Renal pelvis (tissue), 12 donors: ENCODE results near the gene TNFRSF1A. TPM values are rescaled to one million over a fixed set of nuclear protein-coding genes. Genes with fewer than 3 reads are reported as not detected.

ENCODE experiments used
- DNase-seq: peaks from one replicate; pipeline ENCODE4 v3.0.0-alpha.2; 2013
- long read RNA-seq, 16 experiments: transcript quantifications; one replicate each; lab custom pipeline, GENCODE V29; 2026
- polyA plus RNA-seq, 3 donors: library from polyadenylated mRNA; unstranded; fragments of 120-200 nt; gene quantifications; one replicate each; pipeline ENCODE4 v1.2.1, GENCODE V29; 2013; ENCODE audit not compliant: insufficient read length in 3 of 3

Gene TNFRSF1A
- polyA plus RNA-seq, result 10 to 100 TPM; 89.2 to 93.1 (median 90.2) TPM
- long read RNA-seq, donor 1, transcript TNFRSF1A-201 (10 exons, 2,223 nt), result major isoform, 14 of 22 reads
- long read RNA-seq, donor 1, partial matches to known transcripts, result 5 of 22 reads
- long read RNA-seq, donor 1, other reads (novel, unspliced or antisense), result 0 of 22 reads
- long read RNA-seq, donor 2, transcript TNFRSF1A-201 (10 exons, 2,223 nt), result major isoform, 13 of 28 reads
- long read RNA-seq, donor 2, partial matches to known transcripts, result 13 of 28 reads
- long read RNA-seq, donor 2, other reads (novel, unspliced or antisense), result 0 of 28 reads
- long read RNA-seq, donor 3, transcript TNFRSF1A-201 (10 exons, 2,223 nt), result major isoform, 14 of 49 reads
- long read RNA-seq, donor 3, partial matches to known transcripts, result 29 of 49 reads
- long read RNA-seq, donor 3, other reads (novel, unspliced or antisense), result 0 of 49 reads
- long read RNA-seq, donor 4, transcript TNFRSF1A-201 (10 exons, 2,223 nt), result major isoform, 23 of 37 reads
- long read RNA-seq, donor 4, partial matches to known transcripts, result 9 of 37 reads
- long read RNA-seq, donor 4, other reads (novel, unspliced or antisense), result 0 of 37 reads
- long read RNA-seq, donor 5, transcript TNFRSF1A-201 (10 exons, 2,223 nt), result major isoform, 5 of 15 reads
- long read RNA-seq, donor 5, partial matches to known transcripts, result 9 of 15 reads
- long read RNA-seq, donor 5, other reads (novel, unspliced or antisense), result 0 of 15 reads
- long read RNA-seq, donor 6, transcript TNFRSF1A-201 (10 exons, 2,223 nt), result major isoform, 6 of 15 reads
- long read RNA-seq, donor 6, partial matches to known transcripts, result 5 of 15 reads
- long read RNA-seq, donor 6, other reads (novel, unspliced or antisense), result 0 of 15 reads
- long read RNA-seq, donor 7, transcript TNFRSF1A-201 (10 exons, 2,223 nt), result major isoform, 18 of 51 reads
- long read RNA-seq, donor 7, partial matches to known transcripts, result 25 of 51 reads
- long read RNA-seq, donor 7, other reads (novel, unspliced or antisense), result 0 of 51 reads
- long read RNA-seq, donor 8, transcript TNFRSF1A-201 (10 exons, 2,223 nt), result major isoform, 8 of 31 reads
- long read RNA-seq, donor 8, partial matches to known transcripts, result 21 of 31 reads
- long read RNA-seq, donor 8, other reads (novel, unspliced or antisense), result 0 of 31 reads
- long read RNA-seq, donor 9, transcript TNFRSF1A-201 (10 exons, 2,223 nt), result major isoform, 12 of 40 reads
- long read RNA-seq, donor 9, partial matches to known transcripts, result 21 of 40 reads
- long read RNA-seq, donor 9, other reads (novel, unspliced or antisense), result 0 of 40 reads
- long read RNA-seq, donor 10, transcript TNFRSF1A-201 (10 exons, 2,223 nt), result major isoform, 13 of 38 reads
- long read RNA-seq, donor 10, partial matches to known transcripts, result 23 of 38 reads
- long read RNA-seq, donor 10, other reads (novel, unspliced or antisense), result 0 of 38 reads
- long read RNA-seq, donor 11, transcript TNFRSF1A-201 (10 exons, 2,223 nt), result major isoform, 9 of 42 reads
- long read RNA-seq, donor 11, partial matches to known transcripts, result 28 of 42 reads
- long read RNA-seq, donor 11, other reads (novel, unspliced or antisense), result 0 of 42 reads
- long read RNA-seq, donor 12, transcript TNFRSF1A-201 (10 exons, 2,223 nt), result major isoform, 32 of 55 reads
- long read RNA-seq, donor 12, partial matches to known transcripts, result 21 of 55 reads
- long read RNA-seq, donor 12, other reads (novel, unspliced or antisense), result 0 of 55 reads
- long read RNA-seq, donor 13, transcript TNFRSF1A-201 (10 exons, 2,223 nt), result major isoform, 10 of 12 reads
- long read RNA-seq, donor 13, partial matches to known transcripts, result 0 of 12 reads
- long read RNA-seq, donor 13, other reads (novel, unspliced or antisense), result 0 of 12 reads
- long read RNA-seq, donor 14, result 0 reads
- long read RNA-seq, donor 15, transcript TNFRSF1A-201 (10 exons, 2,223 nt), result major isoform, 36 of 62 reads
- long read RNA-seq, donor 15, partial matches to known transcripts, result 21 of 62 reads
- long read RNA-seq, donor 15, other reads (novel, unspliced or antisense), result 0 of 62 reads
- long read RNA-seq, donor 16, transcript TNFRSF1A-201 (10 exons, 2,223 nt), result major isoform, 13 of 36 reads
- long read RNA-seq, donor 16, partial matches to known transcripts, result 22 of 36 reads
- long read RNA-seq, donor 16, other reads (novel, unspliced or antisense), result 0 of 36 reads

DNA sequence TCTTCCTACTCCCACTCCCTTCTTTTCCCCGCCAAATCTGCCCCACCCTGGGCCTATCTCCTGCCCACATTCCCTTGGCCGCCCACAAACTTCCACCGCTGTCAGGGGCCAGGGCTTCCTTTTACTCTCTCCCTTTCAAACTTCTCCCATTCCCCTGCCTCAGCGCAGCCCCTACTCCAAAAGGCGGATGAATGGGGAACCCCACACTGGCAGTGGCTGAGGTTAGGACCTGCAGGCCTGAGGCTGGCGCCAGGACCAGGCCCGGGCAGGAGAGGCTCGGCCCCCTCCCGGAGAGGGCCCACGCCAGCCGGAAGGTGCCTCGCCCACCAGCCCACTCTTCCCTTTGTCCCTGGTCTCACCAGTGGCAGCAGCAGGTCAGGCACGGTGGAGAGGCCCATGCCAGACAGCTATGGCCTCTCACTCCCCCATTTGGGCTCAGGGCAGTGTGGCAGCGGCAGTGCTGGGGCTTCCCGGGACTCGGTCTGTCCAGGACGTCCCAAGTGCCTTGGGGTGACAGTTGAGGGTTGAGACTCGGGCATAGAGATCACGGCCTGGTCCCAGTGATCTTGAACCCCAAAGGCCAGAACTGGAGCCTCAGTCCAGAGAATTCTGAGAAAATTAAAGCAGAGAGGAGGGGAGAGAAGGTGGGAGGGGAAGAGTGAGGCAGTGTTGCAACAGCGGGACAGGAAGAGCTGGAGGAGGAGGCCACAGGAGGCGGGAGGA is at the start of gene TNFRSF1A:
TSS of gene TNFRSF1A (minus strand) at position 660 of the 723 bp plus-strand sequence. CDS start at position 398, 262 bp downstream.
- DNase-seq, result peak; percentile 78

DNA sequence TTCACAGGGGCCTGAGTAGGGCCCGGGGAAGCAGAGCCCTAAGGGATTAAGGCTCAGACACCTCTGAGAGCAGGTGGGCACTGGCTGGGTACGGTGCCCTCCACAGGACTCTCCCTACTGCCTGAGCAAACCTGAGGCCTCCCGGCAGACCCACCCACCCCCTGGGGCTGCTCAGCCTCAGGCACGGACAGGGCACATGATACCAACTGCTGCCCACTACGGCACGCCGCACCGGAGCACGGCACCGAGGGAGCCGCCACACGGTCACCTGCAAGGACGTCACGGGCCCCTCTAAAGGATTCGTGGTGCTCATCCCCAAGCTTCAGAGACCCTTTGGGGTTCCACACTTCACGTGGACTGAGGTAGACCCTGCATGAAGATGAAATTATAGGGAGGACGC is 49.1 kb upstream of the TNFRSF1A start:
- DNase-seq, result no peak

DNA sequence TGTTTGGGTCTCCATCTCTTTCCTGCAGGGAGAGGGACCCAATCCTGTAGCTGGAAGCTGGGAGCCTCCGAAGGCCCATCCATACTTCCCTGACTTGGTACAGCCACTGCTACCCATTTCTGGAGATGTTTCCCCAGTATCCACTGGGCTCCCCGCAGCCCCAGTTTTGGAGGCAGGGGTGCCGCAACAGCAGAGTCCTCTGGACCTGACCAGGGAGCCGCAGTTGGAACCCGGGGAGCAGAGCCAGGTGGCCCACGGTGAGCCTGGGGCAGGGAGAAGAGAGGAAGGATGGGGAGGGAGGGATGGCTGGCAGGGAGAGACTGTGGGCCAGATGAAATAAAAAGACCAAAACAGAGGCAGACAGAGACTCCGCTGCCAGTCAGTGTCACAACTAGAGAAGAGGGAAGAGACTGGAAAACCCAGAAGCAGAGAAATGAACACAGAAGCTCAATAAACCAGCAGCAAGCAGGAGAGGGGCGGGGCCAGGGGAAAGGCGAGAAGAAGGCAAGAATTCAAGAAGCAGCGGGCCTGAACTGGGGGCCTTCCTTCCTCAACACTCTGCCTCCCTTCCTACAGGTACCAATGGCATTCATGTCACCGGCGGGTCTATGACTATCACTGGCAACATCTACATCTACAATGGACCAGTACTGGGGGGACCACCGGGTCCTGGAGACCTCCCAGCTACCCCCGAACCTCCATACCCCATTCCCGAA is 48.4 kb upstream of the TNFRSF1A start:
- DNase-seq, result no peak

DNA sequence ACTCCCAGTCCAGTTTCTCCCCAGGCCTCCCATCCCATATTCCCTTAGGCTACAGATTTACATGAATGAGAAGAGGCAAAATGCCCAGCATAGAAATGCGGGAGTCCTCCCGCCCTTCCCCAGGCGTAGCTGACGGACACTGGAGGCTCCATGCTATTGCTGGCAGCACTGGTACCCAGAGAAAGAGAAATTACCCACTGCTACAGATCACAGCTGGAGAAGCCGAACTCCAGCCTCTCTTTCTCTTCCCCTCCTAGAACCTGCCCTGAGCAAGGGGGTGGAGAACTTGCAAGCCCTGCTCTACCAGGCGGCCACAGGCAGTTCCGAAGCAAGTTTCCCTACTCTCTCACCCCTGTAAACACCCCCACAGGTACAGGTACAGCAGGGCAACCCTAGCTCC is 45.7 kb upstream of the TNFRSF1A start:
- no peak for DNase-seq

DNA sequence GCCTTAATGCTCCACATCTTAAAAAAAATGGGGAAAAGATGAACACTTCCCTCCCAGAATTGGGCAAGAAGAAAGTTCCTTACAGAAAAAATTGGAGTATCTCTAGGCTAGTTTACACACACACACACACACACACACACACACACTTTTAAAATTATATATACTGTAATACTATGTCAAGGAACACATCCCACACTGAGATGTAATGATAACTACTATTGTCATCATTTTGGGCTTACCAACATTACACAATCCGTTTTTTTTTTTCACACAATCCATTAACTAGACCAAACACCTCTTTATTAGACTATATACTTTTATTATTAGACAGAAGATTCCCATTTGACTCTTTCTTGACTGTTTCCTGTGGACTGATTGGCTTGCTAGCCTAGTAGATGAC is 44.6 kb upstream of the TNFRSF1A start:
- DNase-seq, result no peak

DNA sequence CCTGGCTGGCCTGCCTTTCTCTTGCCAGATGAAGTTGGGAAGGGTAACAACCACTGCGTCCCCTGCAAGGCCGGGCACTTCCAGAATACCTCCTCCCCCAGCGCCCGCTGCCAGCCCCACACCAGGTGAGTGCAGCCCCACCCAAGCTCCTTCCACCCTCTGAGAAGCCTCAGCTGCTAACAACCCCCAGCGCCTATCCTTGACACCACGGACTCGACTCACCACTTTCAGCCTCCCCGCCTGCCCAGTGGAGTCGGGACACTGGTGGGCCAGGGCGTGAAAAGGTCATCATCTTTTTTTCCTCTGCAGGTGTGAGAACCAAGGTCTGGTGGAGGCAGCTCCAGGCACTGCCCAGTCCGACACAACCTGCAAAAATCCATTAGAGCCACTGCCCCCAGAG is 44.2 kb upstream of the TNFRSF1A start:
- DNase-seq, result no peak

DNA sequence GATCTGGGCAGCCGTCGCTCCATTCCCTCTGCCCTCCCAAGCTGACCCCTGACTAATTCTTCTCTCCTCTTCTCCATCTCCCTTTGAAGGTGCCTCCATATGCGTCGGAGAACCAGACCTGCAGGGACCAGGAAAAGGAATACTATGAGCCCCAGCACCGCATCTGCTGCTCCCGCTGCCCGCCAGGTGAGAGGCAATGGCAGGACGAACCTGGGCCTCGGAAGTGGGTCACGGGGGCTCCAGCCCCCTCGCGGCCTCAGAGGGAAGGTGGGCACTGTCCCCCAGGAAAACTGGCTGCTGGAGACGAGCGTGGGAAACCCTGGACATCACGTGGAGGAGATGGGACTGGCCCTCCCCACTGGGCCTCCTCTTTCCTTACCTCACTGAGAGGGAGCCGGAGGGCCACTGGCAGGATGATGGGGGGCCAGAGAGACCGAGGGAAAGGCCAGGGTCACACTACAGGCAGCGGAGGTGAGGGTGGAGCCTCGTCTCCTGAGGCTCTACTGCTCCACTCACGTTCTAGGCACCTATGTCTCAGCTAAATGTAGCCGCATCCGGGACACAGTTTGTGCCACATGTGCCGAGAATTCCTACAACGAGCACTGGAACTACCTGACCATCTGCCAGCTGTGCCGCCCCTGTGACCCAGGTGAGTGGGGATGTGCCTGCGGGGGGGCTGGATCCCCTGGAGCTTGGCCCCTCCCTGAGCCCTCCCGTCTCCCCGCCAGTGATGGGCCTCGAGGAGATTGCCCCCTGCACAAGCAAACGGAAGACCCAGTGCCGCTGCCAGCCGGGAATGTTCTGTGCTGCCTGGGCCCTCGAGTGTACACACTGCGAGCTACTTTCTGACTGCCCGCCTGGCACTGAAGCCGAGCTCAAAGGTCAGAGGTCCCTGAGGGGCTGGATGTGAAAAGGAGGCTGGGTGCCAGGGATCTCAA is 42.9 kb upstream of the TNFRSF1A start:
- no peak for DNase-seq

DNA sequence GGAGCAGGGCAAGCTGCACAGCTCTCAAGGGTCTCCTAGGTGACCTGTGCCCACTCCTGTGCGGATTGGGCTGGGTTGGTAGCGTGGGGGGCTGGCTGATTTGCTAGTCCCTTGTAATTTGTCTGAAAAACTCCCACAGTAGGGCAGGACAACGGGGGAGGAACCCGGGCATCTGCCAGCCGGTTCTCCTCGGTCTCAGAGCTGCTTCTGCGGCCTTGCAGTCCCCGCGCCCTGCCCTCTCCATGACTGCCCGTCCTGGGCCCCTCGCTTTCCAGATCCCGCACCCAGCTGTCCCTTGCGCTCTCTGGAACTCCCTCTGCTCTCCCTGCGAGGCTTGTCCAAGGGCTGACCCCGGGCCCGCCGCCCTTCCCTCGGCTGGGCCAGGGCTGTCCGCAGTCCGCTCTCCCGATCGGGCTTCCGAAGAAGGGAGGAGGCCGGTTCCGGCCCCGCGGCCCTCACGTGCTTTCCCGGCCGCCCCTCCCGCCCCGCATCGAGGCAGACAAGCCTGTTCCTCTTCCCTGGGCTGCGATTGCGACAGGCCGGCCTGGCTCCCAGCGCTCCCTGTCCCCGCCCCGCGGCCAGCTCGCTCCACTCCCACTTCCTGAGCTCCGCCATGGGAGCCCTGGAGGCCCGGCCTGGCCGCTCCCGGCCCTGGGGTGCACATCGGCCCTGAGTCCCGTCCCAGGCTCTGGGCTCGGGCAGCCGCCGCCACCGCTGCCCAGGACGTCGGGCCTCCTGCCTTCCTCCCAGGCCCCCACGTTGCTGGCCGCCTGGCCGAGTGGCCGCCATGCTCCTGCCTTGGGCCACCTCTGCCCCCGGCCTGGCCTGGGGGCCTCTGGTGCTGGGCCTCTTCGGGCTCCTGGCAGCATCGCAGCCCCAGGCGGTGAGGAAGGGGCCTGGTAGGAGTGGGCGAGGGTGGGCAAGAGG is 42.0 kb upstream of the TNFRSF1A start, which contains the start of gene LTBR:
TSS of gene LTBR (plus strand) at position 591 of the 927 bp plus-strand sequence. CDS start at position 788, 197 bp downstream.
- DNase-seq, result peak; percentile 88

DNA sequence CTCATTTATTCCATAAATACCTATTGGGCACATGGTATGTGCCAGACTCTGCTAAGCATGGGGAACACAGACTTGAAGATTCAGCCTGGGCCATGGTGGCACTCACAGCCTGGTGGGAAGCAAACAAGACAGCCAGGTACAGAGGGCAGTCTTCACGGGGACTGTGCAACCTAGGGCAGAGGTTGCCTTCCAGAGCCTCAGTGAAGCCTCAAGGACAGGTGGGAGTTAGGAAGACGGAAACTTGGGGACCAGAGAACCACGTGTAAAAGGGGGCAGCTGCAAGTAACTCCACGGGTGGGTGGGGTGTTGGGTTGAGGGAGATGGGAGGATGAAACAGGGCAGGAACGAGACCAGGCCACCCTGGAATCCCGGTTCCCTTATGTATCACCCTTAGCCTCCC is 41.1 kb upstream of the TNFRSF1A start:
- no peak for DNase-seq

DNA sequence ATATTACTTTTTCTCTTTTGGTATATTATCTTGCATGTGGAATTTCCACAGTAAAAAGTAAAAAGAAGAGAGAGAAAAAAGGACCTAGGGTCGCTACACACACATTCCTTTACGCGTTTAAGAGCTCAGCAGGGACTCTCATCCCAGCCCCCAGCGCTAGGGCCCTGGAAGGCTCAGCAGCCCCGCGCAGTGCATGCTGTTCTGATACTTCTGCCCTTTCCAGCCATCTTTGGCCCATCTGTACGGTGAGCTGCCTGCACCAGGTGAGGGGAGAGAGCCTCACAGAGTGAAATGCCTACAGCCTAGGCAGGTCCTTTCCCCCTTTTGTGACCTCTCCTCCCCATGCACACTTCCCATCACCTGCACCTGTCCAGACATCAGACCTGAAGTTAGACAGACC is 40.5 kb upstream of the TNFRSF1A start:
- no peak for DNase-seq

DNA sequence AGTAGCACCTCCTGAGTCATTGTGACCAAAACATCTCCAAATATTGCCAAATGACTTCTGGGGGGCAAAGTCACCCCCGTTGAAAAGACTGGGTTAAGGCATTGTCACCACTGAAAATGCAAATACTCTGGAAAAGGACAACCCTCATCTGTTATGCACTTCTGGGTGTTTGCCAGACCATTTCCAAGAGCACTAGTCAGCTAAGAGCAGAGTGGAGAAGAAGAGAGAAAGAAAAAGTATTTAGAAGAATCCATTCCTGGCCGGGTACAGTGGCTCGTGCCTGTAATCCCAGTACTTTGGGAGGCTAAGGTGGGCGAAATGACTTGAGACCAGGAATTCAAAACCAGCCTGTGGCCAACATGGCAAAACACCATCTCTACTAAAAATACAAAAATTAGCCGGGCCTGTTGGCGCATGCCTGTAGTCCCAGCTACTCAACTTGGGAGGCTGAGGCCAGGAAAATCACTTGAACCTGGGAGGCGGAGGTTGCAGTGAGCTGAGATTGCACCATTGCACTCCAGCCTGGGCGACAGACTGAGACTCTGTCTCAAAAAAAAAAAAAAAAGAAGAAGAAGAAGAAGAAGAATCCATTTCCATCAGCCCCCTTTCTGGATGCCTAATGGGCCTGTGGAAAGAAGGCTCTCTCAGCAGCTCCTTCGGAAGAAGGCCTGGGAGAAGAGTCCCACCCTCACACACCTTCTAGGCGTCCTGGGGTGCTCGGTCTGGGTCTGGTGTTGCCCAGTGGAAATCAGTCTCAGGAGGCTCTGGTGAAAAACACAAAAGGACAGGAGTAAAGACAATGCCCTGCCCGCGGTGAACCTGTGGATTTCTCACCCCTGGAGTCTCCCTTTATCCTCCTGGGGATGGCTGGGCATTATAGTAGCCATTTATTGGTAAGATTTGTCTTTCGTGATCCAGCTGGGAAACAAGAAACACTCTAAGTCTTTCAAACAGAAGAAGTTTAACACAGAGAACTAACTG is 38.6 kb upstream of the TNFRSF1A start:
- DNase-seq, result no peak

DNA sequence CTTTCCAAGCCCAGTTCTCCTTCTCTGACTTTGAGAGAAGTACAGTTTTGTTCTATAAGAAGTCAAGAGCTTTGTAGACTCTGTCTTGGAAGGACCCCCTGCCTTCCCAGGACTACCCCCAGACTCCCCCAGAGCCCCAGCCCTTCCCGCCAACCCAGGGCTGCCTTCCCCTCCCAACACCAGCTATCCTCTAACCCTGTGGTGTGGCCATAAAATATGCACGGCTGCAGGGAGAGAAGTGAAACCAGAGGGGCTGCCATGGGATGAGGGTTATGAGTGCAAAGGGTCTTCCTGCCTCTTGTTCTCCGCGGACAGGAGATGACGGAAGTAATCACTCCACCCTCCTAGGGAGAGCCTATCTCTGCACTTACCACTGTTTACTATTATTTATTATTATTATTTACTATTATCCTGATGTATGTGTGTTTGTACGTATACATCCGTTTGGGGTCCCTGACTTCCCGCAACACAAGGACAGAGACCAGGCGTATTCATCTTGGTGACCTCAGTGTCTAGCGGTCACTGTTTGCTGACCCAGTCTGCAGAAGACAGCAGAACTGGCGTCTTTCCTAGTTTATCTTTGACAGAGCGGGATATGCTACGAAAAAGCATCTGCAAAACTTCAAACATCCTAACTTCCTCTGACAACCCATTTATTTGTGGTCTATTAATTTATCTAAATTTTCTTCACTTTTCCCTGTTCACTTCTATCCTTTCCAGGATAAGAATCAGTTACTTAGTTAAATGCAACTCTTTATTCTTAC is 37.0 kb upstream of the TNFRSF1A start:
- no peak for DNase-seq

DNA sequence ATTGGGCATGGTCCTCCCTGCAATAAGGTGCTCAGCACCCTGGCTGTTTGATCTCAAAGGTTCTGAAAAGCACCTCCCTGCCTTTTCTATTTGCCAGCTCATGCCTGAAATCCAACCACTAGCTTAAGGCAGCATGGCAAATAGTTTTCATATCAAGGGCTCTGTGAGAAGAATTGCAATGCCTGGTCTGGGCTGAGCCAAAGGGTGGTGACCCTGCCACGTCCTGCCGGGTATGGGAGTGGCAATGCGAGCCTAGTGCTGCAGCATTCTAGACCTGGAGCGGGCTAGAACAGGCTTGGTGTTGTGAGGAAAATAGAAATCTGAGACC is 35.8 kb upstream of the TNFRSF1A start:
- DNase-seq, result no peak
